Measurements from ENCODE around the gene DISP3.

GRCh38 chr1:11534846-11535245, 55.9 kb downstream of the DISP3 start:
- TF ChIP-seq POLR2A (IDR thresholded peaks at IDR 0.05; ENCODE audit: borderline replicate concordance, extremely low read depth, insufficient read depth, insufficient read length) (no peak), CTCF (IDR thresholded peaks at IDR 0.05 in 2 of 3, conservative IDR thresholded peaks at IDR 0.05 in 1 of 3; ENCODE audit: borderline replicate concordance in 1 of 3, insufficient read depth in 1 of 3, low read depth in 2 of 3, low read length in 2 of 3) (no peak), SP1 (IDR thresholded peaks at IDR 0.05; ENCODE audit: low read depth) (no peak), ELF1 (IDR thresholded peaks at IDR 0.05; ENCODE audit: borderline replicate concordance, low read depth) (no peak)

All from HCT116 (cell line).